SK-N-MC (cell line): Measurements from ENCODE around the gene ARSB.
A peak's percentile ranks its signal among the peaks of the same experiment; 100 is the strongest.

Source experiments
- DNase-seq: peaks from one replicate; pipeline ENCODE4 v3.0.0-alpha.2; 2011; ENCODE audit warnings: low read depth, low spot score
- H3K27ac ChIP-seq: fragments of 200-600 bp; sonication (generic); 2 replicates; pipeline ENCODE4 v1.5.1; 2016; ENCODE audit warnings: mixed run types
- H3K36me3 ChIP-seq: fragments of 200-600 bp; sonication (generic); 2 replicates; pipeline ENCODE4 v1.6.1; 2017; ENCODE audit warnings: antibody characterized with exemption, low read length, mixed read lengths; ENCODE audit not compliant: insufficient read depth
- H3K4me3 ChIP-seq: fragments of 200-600 bp; sonication (generic); 2 replicates; pipeline ENCODE4 v1.5.1; 2016
- H3K9ac ChIP-seq: fragments of 200-600 bp; sonication (generic); 2 replicates; pipeline ENCODE4 v1.8.0; 2017; ENCODE audit warnings: mixed run types, mixed read lengths; ENCODE audit not compliant: insufficient read length
- H3K9me3 ChIP-seq: fragments of 200-600 bp; sonication (generic); 2 replicates; pipeline ENCODE4 v1.6.1; 2017; ENCODE audit warnings: low read depth, mild to moderate bottlenecking, antibody characterized with exemption, low read length, moderate library complexity, mixed read lengths
- EZH2 ChIP-seq: fragments of 200-600 bp; sonication (generic); IDR thresholded peaks from one replicate; pipeline ENCODE4 v1.6.1; 2017; ENCODE audit warnings: antibody characterized with exemption
- FOXP2 ChIP-seq: optimal IDR thresholded peaks from 2 replicates; pipeline ENCODE3; 2011; ENCODE audit warnings: mild to moderate bottlenecking, moderate library complexity; ENCODE audit not compliant: insufficient read depth; ENCODE audit errors: extremely low read length, control extremely low read depth
- POLR2AphosphoS5 ChIP-seq: IDR thresholded peaks from 2 replicates; pipeline ENCODE4 v1.6.1; 2012; ENCODE audit warnings: mild to moderate bottlenecking, low read depth, low read length, borderline replicate concordance

The ARSB gene

GRCh38 chr5:78813906-78814530 is 171.1 kb downstream of the ARSB start:
- TF ChIP-seq POLR2AphosphoS5 (peak; percentile 24; the same call in 1 of the 2 replicates), EZH2 (no peak)
- no peaks in the 10 kb centered on the region for H3K36me3 ChIP-seq
- no peaks in the 10 kb centered on the region; the same call in 1 of the 2 replicates for H3K9me3 ChIP-seq
- no peak overlapping the region for H3K9ac ChIP-seq
- H3K27ac ChIP-seq = peak overlapping the region; percentile 57; the same call in 1 of the 2 replicates
- DNase-seq = peak; percentile 39
- no peak overlapping the region for H3K4me3 ChIP-seq

- no peak overlapping the region for H3K9ac ChIP-seq
- H3K36me3 ChIP-seq = no peaks in the 10 kb centered on the region
- TF ChIP-seq POLR2AphosphoS5 = no peak
- TF ChIP-seq FOXP2 = no peak
- no peak for TF ChIP-seq EZH2
- H3K9me3 ChIP-seq = no peaks in the 10 kb centered on the region; the same call in 1 of the 2 replicates
- DNase-seq = no peak
- no peak overlapping the region for H3K27ac ChIP-seq
- H3K4me3 ChIP-seq = no peak overlapping the region
These were observed 171.8 kb downstream of the ARSB start for GRCh38 chr5:78813286-78813685.

GRCh38 chr5:78811866-78812265 is 173.2 kb downstream of the ARSB start:
- DNase-seq = peak; percentile 30
- no peaks in the 10 kb centered on the region for H3K36me3 ChIP-seq
- H3K4me3 ChIP-seq = peak overlapping the region; percentile 54
- peak overlapping the region; percentile 77 for H3K27ac ChIP-seq
- no peaks in the 10 kb centered on the region; the same call in 1 of the 2 replicates for H3K9me3 ChIP-seq
- TF ChIP-seq POLR2AphosphoS5 (no peak), EZH2 (no peak), FOXP2 (no peak)
- H3K9ac ChIP-seq = no peak overlapping the region

- Histone ChIP-seq H3K27ac (peak overlapping the region; percentile 77), H3K4me3 (peak overlapping the region; percentile 54), H3K9ac (no peak overlapping the region), H3K9me3 (no peaks in the 10 kb centered on the region), H3K36me3 (no peaks in the 10 kb centered on the region)
- no peak for TF ChIP-seq EZH2
- TF ChIP-seq POLR2AphosphoS5 = peak; percentile 13; the same call in 1 of the 2 replicates
- peak; percentile 85 for DNase-seq
These were observed 173.8 kb downstream of the ARSB start for GRCh38 chr5:78811121-78811817.

- no peaks in the 10 kb centered on the region for H3K9me3 ChIP-seq
- TF ChIP-seq FOXP2 (no peak), EZH2 (no peak), POLR2AphosphoS5 (no peak)
- no peaks in the 10 kb centered on the region for H3K36me3 ChIP-seq
- H3K9ac ChIP-seq = no peak overlapping the region
- peak overlapping the region; percentile 77 for H3K27ac ChIP-seq
- no peak for DNase-seq
- no peak overlapping the region for H3K4me3 ChIP-seq
These were observed 174.8 kb downstream of the ARSB start for GRCh38 chr5:78810098-78810920.

GRCh38 chr5:78809444-78809843 is 175.7 kb downstream of the ARSB start:
- no peak for DNase-seq
- no peak overlapping the region for H3K9ac ChIP-seq
- TF ChIP-seq EZH2 (no peak), POLR2AphosphoS5 (no peak), FOXP2 (no peak)

GRCh38 chr5:78808818-78809217 is 176.3 kb downstream of the ARSB start:
- Histone ChIP-seq H3K9ac (no peak overlapping the region), H3K27ac (no peak overlapping the region), H3K9me3 (no peaks in the 10 kb centered on the region), H3K4me3 (no peak overlapping the region), H3K36me3 (no peaks in the 10 kb centered on the region)
- DNase-seq = no peak
- TF ChIP-seq POLR2AphosphoS5 (no peak), EZH2 (no peak), FOXP2 (no peak)

More at GRCh38 chr5:78809444-78809843, 175.7 kb downstream of the ARSB start:
- Histone ChIP-seq H3K9me3 (no peaks in the 10 kb centered on the region), H3K4me3 (no peak overlapping the region), H3K27ac (no peak overlapping the region), H3K36me3 (no peaks in the 10 kb centered on the region)

- Histone ChIP-seq H3K27ac (no peak overlapping the region), H3K9me3 (no peaks in the 10 kb centered on the region), H3K36me3 (no peaks in the 10 kb centered on the region), H3K4me3 (no peak overlapping the region), H3K9ac (no peak overlapping the region)
- no peak for DNase-seq
- TF ChIP-seq FOXP2 (no peak), EZH2 (no peak), POLR2AphosphoS5 (no peak)
These were observed 176.7 kb downstream of the ARSB start for GRCh38 chr5:78808380-78808779.
